SK-N-MC (cell line): Measurements from ENCODE around the gene ZC3H12C.
"Not testable (repeated sequence)": the region's sequence is repeated elsewhere in the genome, so short reads cannot be mapped to it uniquely, and the experiment has no call there.

Source experiments
- EZH2 ChIP-seq: fragments of 200-600 bp; sonication (generic); IDR thresholded peaks from one replicate; pipeline ENCODE4 v1.6.1; 2017; ENCODE audit warnings: antibody characterized with exemption
- FOXP2 ChIP-seq: optimal IDR thresholded peaks from 2 replicates; pipeline ENCODE3; 2011; ENCODE audit warnings: mild to moderate bottlenecking, moderate library complexity; ENCODE audit not compliant: insufficient read depth; ENCODE audit errors: extremely low read length, control extremely low read depth
- POLR2AphosphoS5 ChIP-seq: IDR thresholded peaks from 2 replicates; pipeline ENCODE4 v1.6.1; 2012; ENCODE audit warnings: mild to moderate bottlenecking, low read depth, low read length, borderline replicate concordance

GRCh38 chr11:110209313-110209694 lies 116.1 kb downstream of the ZC3H12C start:
- not testable (repeated sequence) for TF ChIP-seq EZH2, POLR2AphosphoS5, FOXP2
